ENCODE data around the gene RHBDL1. TPM values are rescaled to one million over a fixed set of nuclear protein-coding genes. Genes with fewer than 3 reads are reported as not detected.

Gene RHBDL1
- total RNA-seq, 1 donor from 2014 or later: 0.24 TPM

DNA sequence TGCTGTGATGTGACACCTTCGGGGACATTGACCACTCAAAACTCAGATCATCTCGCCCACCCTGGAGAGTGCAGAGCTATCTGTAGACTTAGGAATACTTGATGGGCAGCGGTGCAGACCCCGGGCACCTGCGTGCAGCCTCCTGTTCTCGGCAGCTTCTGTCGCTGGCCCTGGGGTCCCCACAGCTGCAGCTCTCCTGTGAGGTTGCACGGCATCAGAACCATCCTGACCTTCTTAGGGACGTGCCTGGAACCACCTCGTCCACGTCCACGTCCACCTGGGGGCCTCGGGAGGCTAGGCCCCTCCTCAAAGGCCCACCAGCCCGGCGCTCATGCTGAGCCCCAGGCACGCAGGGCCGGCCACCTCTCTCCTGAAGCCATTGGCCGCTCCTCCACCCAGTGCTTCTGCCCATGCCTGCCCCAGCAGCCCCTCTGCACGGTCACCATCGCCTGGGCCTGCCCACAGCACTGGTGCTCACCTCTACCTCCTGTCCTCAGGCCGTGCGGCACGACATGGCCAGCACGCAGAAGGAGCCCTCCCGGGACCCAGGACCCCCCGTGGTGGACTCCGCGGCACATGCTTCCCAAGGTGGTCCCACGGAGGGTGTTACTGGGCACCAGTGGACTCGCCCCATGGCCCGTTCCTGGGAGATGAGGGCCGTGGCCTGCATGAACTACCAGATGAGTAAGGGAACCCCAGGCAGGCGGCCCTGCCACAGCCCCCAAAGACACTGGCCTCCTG is 47.0 kb upstream of the RHBDL1 start:
- DNase-seq (no peak), ATAC-seq (ENCODE audit: low read depth) (no peak)
- ChIA-PET CTCF (no interaction called here), POLR2A (no interaction called here)
- peaks cover 22% of the 10 kb centered on the region for H3K36me3 Mint-ChIP-seq (ENCODE audit: low read depth)
- no peak overlapping the region for H3K27ac Mint-ChIP-seq
- no peak overlapping the region for H3K4me3 Mint-ChIP-seq
- H3K9me3 Mint-ChIP-seq: no peaks in the 10 kb centered on the region
- TF ChIP-seq, protein P1, sequence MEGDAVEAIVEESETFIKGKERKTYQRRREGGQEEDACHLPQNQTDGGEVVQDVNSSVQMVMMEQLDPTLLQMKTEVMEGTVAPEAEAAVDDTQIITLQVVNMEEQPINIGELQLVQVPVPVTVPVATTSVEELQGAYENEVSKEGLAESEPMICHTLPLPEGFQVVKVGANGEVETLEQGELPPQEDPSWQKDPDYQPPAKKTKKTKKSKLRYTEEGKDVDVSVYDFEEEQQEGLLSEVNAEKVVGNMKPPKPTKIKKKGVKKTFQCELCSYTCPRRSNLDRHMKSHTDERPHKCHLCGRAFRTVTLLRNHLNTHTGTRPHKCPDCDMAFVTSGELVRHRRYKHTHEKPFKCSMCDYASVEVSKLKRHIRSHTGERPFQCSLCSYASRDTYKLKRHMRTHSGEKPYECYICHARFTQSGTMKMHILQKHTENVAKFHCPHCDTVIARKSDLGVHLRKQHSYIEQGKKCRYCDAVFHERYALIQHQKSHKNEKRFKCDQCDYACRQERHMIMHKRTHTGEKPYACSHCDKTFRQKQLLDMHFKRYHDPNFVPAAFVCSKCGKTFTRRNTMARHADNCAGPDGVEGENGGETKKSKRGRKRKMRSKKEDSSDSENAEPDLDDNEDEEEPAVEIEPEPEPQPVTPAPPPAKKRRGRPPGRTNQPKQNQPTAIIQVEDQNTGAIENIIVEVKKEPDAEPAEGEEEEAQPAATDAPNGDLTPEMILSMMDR (IDR thresholded peaks at IDR 0.05): no peak
- H3K4me1 Mint-ChIP-seq: no peaks in the 10 kb centered on the region
- intact Hi-C loops (cut with micrococcal nuclease): no loop called here
- H3K27me3 Mint-ChIP-seq: no peaks in the 10 kb centered on the region

DNA sequence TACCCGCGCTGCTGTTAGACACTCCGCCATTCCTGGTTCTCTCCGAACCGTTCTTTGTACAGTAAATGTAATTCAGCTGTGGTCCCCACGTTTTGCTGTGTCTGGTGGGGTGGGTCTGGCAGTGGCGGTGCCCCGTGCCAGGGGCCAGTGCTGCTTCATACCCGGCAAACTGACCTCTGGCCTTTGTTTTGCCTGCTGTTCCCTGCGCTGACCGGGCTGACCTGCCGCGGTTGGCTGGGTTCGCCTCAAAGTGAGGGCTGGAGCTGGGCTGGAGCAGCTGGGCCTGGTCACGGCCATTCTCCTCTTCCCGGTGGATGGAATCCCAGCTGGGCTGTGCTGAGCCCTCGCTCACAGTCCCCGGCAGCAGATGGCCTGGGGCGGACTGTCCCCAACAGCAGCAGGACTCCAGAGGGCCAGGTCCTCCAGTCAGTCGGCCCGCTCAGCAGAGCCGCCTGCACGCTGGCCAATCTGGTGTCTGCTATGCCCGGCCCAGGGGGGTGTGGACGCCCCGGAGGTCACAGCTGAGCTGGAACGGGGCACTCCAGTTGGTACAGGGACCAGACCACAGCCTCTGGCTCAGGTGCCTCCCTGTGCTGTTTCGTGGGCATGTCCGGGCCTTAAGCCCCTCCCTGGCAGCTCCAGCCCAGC is 46.2 kb upstream of the RHBDL1 start:
- ATAC-seq (ENCODE audit: low read depth) (no peak), DNase-seq (no peak)
- Mint-ChIP-seq H3K4me1 (no peaks in the 10 kb centered on the region), H3K27me3 (no peaks in the 10 kb centered on the region), H3K27ac (no peak overlapping the region), H3K9me3 (no peaks in the 10 kb centered on the region), H3K36me3 (ENCODE audit: low read depth) (peaks cover 22% of the 10 kb centered on the region), H3K4me3 (no peak overlapping the region)
- intact Hi-C loops (cut with micrococcal nuclease): no loop called here
- CTCF ChIA-PET: no interaction called here
- TF ChIP-seq, protein P1 (IDR thresholded peaks at IDR 0.05): no peak
- POLR2A ChIA-PET: no interaction called here

DNA sequence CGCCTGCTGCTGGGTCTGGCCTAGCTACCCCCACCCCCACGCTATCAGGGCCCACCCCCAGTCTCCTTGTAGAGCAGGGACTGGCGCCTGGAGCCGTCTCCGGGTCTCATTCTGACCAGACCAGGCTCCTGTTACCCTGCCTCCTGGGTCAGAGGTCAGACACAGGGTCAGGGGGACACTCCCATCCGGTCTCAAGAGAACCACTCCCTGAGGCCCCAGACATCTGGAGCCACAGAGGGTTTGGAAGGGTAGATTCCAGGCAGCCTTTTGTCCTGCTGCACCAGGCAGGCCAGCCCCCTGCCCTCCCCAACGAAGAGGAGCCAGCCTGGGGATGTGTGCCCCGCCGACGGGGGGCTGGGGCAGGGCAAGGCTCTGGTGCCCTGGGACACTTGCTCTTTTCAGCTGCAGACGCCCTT is 45.6 kb upstream of the RHBDL1 start:
- no peak overlapping the region for H3K27ac Mint-ChIP-seq
- intact Hi-C loops (cut with micrococcal nuclease): no loop called here
- ATAC-seq (ENCODE audit: low read depth) (no peak), DNase-seq (no peak)
- POLR2A ChIA-PET: no interaction called here
- TF ChIP-seq, protein P1 (IDR thresholded peaks at IDR 0.05): no peak
- no peaks in the 10 kb centered on the region for H3K27me3 Mint-ChIP-seq
- CTCF ChIA-PET: no interaction called here
- H3K36me3 Mint-ChIP-seq (ENCODE audit: low read depth): peaks cover 19% of the 10 kb centered on the region
- H3K4me1 Mint-ChIP-seq: peaks cover 1% of the 10 kb centered on the region
- no peaks in the 10 kb centered on the region for H3K9me3 Mint-ChIP-seq
- no peak overlapping the region for H3K4me3 Mint-ChIP-seq

DNA sequence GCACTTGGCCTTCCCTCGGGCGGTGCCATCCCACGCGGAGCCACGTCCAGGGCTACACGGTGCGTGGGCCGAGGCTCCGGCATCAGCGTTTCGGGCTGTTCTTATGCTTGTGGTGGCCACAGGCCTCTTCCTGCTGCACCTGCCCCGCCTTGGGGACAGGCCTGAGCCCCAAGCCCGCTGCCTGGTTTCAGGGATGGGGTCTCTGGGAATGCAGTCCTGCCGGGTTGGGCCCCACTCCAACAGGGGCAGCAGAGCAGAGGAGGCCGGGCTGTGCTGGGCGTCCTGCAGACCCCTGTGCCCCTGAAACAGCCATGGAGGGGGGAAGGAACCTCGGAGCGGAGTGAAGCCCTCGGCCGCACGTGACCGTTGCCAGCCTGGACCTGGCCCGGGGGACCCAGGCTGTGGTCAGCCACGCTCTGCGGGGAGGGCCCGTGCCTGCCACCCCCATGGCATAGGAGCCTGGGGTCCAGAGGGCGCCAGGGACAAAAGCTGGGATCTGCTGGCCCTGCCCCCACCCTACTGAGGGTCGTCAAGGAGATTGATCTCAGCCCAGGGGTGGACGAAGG is 45.1 kb upstream of the RHBDL1 start:
- intact Hi-C loops (cut with micrococcal nuclease): no loop called here
- TF ChIP-seq, protein P1 (IDR thresholded peaks at IDR 0.05): no peak
- Mint-ChIP-seq H3K4me3 (no peak overlapping the region), H3K9me3 (no peaks in the 10 kb centered on the region), H3K4me1 (peaks cover 4% of the 10 kb centered on the region), H3K27me3 (no peaks in the 10 kb centered on the region), H3K36me3 (ENCODE audit: low read depth) (peaks cover 19% of the 10 kb centered on the region), H3K27ac (no peak overlapping the region)
- CTCF ChIA-PET: no interaction called here
- POLR2A ChIA-PET: no interaction called here
- no peak for ATAC-seq (ENCODE audit: low read depth)
- no peak for DNase-seq

DNA sequence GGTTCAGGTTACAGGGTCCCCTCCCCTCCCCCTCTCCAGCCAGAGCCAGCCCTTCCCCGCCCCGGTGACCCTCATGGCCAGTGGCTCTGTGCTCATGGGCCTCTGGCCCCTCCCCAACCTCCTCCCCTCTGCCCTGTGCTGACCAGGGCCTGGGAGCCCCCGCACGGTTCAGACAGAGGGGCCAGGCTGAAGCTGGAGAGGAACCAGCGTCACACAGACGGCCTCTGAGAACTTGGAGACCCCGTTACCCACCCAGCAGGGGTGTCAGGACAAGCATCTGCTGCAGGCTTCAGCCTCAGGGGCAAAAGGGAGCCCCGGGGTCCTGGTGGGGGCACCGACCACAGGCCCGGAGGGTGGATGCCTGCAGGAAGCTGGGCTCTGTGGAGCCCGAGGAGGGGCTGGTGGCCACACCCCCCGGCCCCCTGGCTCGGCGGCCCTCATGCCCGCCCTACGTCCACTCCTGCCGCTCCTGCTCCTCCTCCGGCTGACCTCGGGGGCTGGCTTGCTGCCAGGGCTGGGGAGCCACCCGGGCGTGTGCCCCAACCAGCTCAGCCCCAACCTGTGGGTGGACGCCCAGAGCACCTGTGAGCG is 44.6 kb upstream of the RHBDL1 start, which contains the start of gene WFIKKN1:
WFIKKN1 (plus strand) TSS at position 171 of the 591 bp plus-strand sequence; CDS start at position 440, 269 bp downstream.
- no peak for ATAC-seq (ENCODE audit: low read depth)
- Mint-ChIP-seq H3K4me1 (peaks cover 4% of the 10 kb centered on the region), H3K27ac (no peak within 1 kb of the TSS), H3K27me3 (no peaks in the 10 kb centered on the region), H3K4me3 (no peak within 1 kb of the TSS), H3K9me3 (no peaks in the 10 kb centered on the region), H3K36me3 (ENCODE audit: low read depth) (peaks cover 19% of the 10 kb centered on the region)
- CTCF ChIA-PET: no interaction called here
- intact Hi-C loops (cut with micrococcal nuclease): no loop called here
- POLR2A ChIA-PET: no interaction called here
- no peak for DNase-seq
- TF ChIP-seq, protein P1 (IDR thresholded peaks at IDR 0.05): no peak

Data from activated B cell treated with CpG ODN at 0.5 μM for 24 hours (primary cell).